Lower leg skin (tissue), 3 donors: Measurements from ENCODE around the gene NMUR1.
"Not testable (repeated sequence)": the region's sequence is repeated elsewhere in the genome, so short reads cannot be mapped to it uniquely, and the experiment has no call there.

ENCODE experiments used
- POLR2A ChIP-seq, 2 donors: fragments of 450-650 bp; IDR thresholded peaks; one replicate each; pipeline ENCODE4 v1.6.1; 2016 to 2017; ENCODE audit warnings: antibody characterized with exemption in 2 of 2, mild to moderate bottlenecking in 1 of 2, moderate library complexity in 1 of 2
- TF ChIP-seq, protein P1 (sequence below), 3 donors: fragments of 450-650 bp; IDR thresholded peaks; one replicate each; pipeline ENCODE4 v1.5.1; 2016; ENCODE audit warnings: antibody characterized with exemption in 3 of 3, mild to moderate bottlenecking in 3 of 3, moderate library complexity in 2 of 3

DNA sequence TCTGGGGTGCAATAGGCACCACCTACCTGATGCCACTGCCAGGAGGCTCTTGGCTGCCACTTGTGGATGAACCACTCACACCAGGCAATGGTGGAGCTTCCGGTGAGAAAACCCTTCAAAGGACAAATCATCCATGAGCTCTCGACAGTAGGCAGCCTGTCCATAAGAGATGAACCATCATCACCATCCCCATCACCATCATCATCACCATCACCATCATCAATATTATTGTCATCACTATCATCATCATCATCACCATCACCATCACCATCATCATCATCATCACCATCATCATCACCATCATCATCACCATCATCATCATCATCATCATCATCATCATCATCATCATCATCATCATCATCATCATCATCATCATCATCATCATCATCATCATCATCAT lies 48.4 kb upstream of the NMUR1 start:
- TF ChIP-seq, protein P1, sequence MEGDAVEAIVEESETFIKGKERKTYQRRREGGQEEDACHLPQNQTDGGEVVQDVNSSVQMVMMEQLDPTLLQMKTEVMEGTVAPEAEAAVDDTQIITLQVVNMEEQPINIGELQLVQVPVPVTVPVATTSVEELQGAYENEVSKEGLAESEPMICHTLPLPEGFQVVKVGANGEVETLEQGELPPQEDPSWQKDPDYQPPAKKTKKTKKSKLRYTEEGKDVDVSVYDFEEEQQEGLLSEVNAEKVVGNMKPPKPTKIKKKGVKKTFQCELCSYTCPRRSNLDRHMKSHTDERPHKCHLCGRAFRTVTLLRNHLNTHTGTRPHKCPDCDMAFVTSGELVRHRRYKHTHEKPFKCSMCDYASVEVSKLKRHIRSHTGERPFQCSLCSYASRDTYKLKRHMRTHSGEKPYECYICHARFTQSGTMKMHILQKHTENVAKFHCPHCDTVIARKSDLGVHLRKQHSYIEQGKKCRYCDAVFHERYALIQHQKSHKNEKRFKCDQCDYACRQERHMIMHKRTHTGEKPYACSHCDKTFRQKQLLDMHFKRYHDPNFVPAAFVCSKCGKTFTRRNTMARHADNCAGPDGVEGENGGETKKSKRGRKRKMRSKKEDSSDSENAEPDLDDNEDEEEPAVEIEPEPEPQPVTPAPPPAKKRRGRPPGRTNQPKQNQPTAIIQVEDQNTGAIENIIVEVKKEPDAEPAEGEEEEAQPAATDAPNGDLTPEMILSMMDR (IDR thresholded peaks at IDR 0.05) = not testable (repeated sequence)
- TF ChIP-seq POLR2A (IDR thresholded peaks at IDR 0.05) = not testable (repeated sequence)
